Measurements from ENCODE around the gene ZCCHC3.

ZCCHC3 gene

GRCh38 chr20:270517-270916, 26.9 kb upstream of the ZCCHC3 start:
- TF ChIP-seq L3MBTL2 (conservative IDR thresholded peaks at IDR 0.05) (no peak), FOXM1 (IDR thresholded peaks at IDR 0.05; ENCODE audit: borderline replicate concordance) (no peak), HDGF (IDR thresholded peaks at IDR 0.05; ENCODE audit: borderline replicate concordance) (no peak), TARDBP (IDR thresholded peaks at IDR 0.05) (no peak), BHLHE40 (IDR thresholded peaks at IDR 0.05; ENCODE audit: borderline replicate concordance) (no peak), CTBP1 (IDR thresholded peaks at IDR 0.05; ENCODE audit: borderline replicate concordance) (no peak), SUZ12 (IDR thresholded peaks at IDR 0.05) (no peak), ZNF384 (IDR thresholded peaks at IDR 0.05) (no peak)
- no peak for DNase-seq (ENCODE audit: extremely low spot score)
- ChIA-PET CTCF (no interaction called here), POLR2A (no interaction called here)

DNA sequence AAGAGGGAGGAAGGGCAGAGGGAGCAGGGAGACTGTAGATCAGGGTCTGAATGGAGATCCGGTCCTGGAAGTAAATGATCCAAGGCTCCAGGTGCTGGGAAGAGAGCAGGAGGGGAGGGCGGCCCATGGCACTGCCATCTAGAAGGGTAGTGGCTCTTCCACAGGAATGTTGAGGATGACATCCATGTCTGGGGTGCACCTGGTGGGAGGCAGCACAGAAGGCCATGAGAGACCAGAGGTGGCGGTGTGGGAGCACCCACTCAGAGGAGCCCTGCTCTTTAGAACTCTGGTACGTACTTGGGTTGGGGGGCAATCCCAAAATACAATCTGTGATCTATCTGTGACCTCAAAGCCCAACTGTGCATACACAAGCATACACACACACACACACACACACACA, 26.3 kb upstream of the ZCCHC3 start:
- TF ChIP-seq BHLHE40 (IDR thresholded peaks at IDR 0.05; ENCODE audit: borderline replicate concordance), result no peak
- TF ChIP-seq ARNT (IDR thresholded peaks at IDR 0.05), result no peak
- no peak for TF ChIP-seq SUZ12 (IDR thresholded peaks at IDR 0.05)
- no peak for TF ChIP-seq TARDBP (IDR thresholded peaks at IDR 0.05)
- TF ChIP-seq LEF1 (IDR thresholded peaks at IDR 0.05; ENCODE audit: borderline replicate concordance), result no peak
- TF ChIP-seq CTBP1 (IDR thresholded peaks at IDR 0.05; ENCODE audit: borderline replicate concordance), result no peak
- no peak for TF ChIP-seq HDGF (IDR thresholded peaks at IDR 0.05; ENCODE audit: borderline replicate concordance)
- TF ChIP-seq L3MBTL2 (conservative IDR thresholded peaks at IDR 0.05), result no peak
- TF ChIP-seq PKNOX1 (IDR thresholded peaks at IDR 0.05), result no peak
- TF ChIP-seq FOXK2 (IDR thresholded peaks at IDR 0.05), result no peak
- TF ChIP-seq FOXM1 (IDR thresholded peaks at IDR 0.05; ENCODE audit: borderline replicate concordance), result no peak
- TF ChIP-seq ELF4 (IDR thresholded peaks at IDR 0.05), result no peak
- no peak for TF ChIP-seq FOXA1 (IDR thresholded peaks at IDR 0.05)
- POLR2A ChIA-PET, result no interaction called here
- DNase-seq (ENCODE audit: extremely low spot score), result no peak
- CTCF ChIA-PET, result no interaction called here

GRCh38 chr20:271528-271927, 25.8 kb upstream of the ZCCHC3 start:
- POLR2A ChIA-PET, result no interaction called here

DNA sequence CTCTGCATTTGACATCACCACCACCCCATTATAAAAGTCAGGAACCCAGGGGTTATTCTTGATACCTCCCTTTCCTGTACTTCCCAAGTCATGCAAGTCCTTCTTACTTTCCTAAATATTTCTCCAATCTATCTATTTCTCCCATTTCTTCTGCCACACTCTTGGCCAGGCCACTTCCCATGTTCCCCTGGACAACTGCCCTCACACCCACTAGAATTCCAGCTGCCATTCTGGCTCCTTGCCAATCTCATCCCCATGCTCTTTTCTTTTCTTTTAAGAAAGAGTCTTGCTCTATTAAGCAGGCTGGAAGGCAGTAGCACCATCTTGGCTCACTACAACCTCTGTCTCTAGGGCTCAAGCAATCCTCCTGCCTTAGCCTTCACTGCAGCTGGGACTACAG, 24.7 kb upstream of the ZCCHC3 start:
- CTCF ChIA-PET, result no interaction called here
- no peak for DNase-seq (ENCODE audit: extremely low spot score)
- POLR2A ChIA-PET, result no interaction called here
- TF ChIP-seq TARDBP (IDR thresholded peaks at IDR 0.05) (no peak), FOXM1 (IDR thresholded peaks at IDR 0.05; ENCODE audit: borderline replicate concordance) (no peak), L3MBTL2 (conservative IDR thresholded peaks at IDR 0.05) (no peak), ARNT (IDR thresholded peaks at IDR 0.05) (no peak), FOXA1 (IDR thresholded peaks at IDR 0.05) (no peak)

More at GRCh38 chr20:271528-271927, 25.8 kb upstream of the ZCCHC3 start:
- CTCF ChIA-PET, result no interaction called here
- DNase-seq (ENCODE audit: extremely low spot score), result no peak
- no peak for TF ChIP-seq PKNOX1 (IDR thresholded peaks at IDR 0.05)
- no peak for TF ChIP-seq LEF1 (IDR thresholded peaks at IDR 0.05; ENCODE audit: borderline replicate concordance)
- TF ChIP-seq FOXM1 (IDR thresholded peaks at IDR 0.05; ENCODE audit: borderline replicate concordance), result no peak
- TF ChIP-seq FOXK2 (IDR thresholded peaks at IDR 0.05), result no peak
- TF ChIP-seq ARNT (IDR thresholded peaks at IDR 0.05), result no peak
- no peak for TF ChIP-seq CTBP1 (IDR thresholded peaks at IDR 0.05; ENCODE audit: borderline replicate concordance)
- no peak for TF ChIP-seq TARDBP (IDR thresholded peaks at IDR 0.05)
- no peak for TF ChIP-seq SP1 (IDR thresholded peaks at IDR 0.05)
- no peak for TF ChIP-seq SUZ12 (IDR thresholded peaks at IDR 0.05)
- no peak for TF ChIP-seq HDGF (IDR thresholded peaks at IDR 0.05; ENCODE audit: borderline replicate concordance)
- no peak for TF ChIP-seq NFRKB (IDR thresholded peaks at IDR 0.05)
- no peak for TF ChIP-seq ZNF384 (IDR thresholded peaks at IDR 0.05)
- TF ChIP-seq FOXA1 (IDR thresholded peaks at IDR 0.05), result no peak
- TF ChIP-seq ELF4 (IDR thresholded peaks at IDR 0.05), result no peak

GRCh38 chr20:273884-274283, 23.5 kb upstream of the ZCCHC3 start:
- POLR2A ChIA-PET, result interaction anchor here (0.9 kb wide), 1 partner anchor 25 kb away, joined by 3 read pairs; no protein-coding TSS in a partner anchor
- CTCF ChIA-PET, result no interaction called here
- no peak for TF ChIP-seq L3MBTL2 (conservative IDR thresholded peaks at IDR 0.05)
- TF ChIP-seq FOXA1 (IDR thresholded peaks at IDR 0.05), result no peak
- TF ChIP-seq SP1 (IDR thresholded peaks at IDR 0.05), result no peak
- no peak for TF ChIP-seq NFRKB (IDR thresholded peaks at IDR 0.05)
- no peak for TF ChIP-seq TARDBP (IDR thresholded peaks at IDR 0.05)
- no peak for TF ChIP-seq SUZ12 (IDR thresholded peaks at IDR 0.05)
- TF ChIP-seq LEF1 (IDR thresholded peaks at IDR 0.05; ENCODE audit: borderline replicate concordance), result no peak
- no peak for TF ChIP-seq PKNOX1 (IDR thresholded peaks at IDR 0.05)

GRCh38 chr20:275791-276190, 21.6 kb upstream of the ZCCHC3 start:
- no peak for DNase-seq (ENCODE audit: extremely low spot score)
- no peak for TF ChIP-seq HDGF (IDR thresholded peaks at IDR 0.05; ENCODE audit: borderline replicate concordance)
- no peak for TF ChIP-seq ARNT (IDR thresholded peaks at IDR 0.05)
- no peak for TF ChIP-seq ELF4 (IDR thresholded peaks at IDR 0.05)
- TF ChIP-seq CTBP1 (IDR thresholded peaks at IDR 0.05; ENCODE audit: borderline replicate concordance), result no peak
- CTCF ChIA-PET, result no interaction called here
- POLR2A ChIA-PET, result no interaction called here

More at GRCh38 chr20:273884-274283, 23.5 kb upstream of the ZCCHC3 start:
- no peak for DNase-seq (ENCODE audit: extremely low spot score)

Data from HEK293T (cell line).